Endothelial cell (in vitro differentiated cells): ENCODE measurements around the gene TMEM217. TPM values are rescaled to one million over a fixed set of nuclear protein-coding genes. Genes with fewer than 3 reads are reported as not detected.
A peak's percentile ranks its signal among the peaks of the same experiment; 100 is the strongest.

Experiments
- DNase-seq: peaks from one replicate; pipeline ENCODE4 v3.0.0; 2021; ENCODE audit warnings: low spot score
- H3K27ac Mint-ChIP-seq: one replicate; pipeline ENCODE4 v1.8.0; 2021; ENCODE audit warnings: mixed read lengths, inconsistent platforms; ENCODE audit not compliant: unreplicated experiment
- H3K27me3 Mint-ChIP-seq: one replicate; pipeline ENCODE4 v1.8.0; 2021; ENCODE audit warnings: mild to moderate bottlenecking, moderate library complexity, mixed read lengths, inconsistent platforms; ENCODE audit not compliant: unreplicated experiment
- H3K36me3 Mint-ChIP-seq: one replicate; pipeline ENCODE4 v1.8.0; 2021; ENCODE audit warnings: mild to moderate bottlenecking, low read depth, mixed read lengths, inconsistent platforms; ENCODE audit not compliant: unreplicated experiment
- H3K4me1 Mint-ChIP-seq: one replicate; pipeline ENCODE4 v1.8.0; 2021; ENCODE audit warnings: mild to moderate bottlenecking, mixed read lengths, inconsistent platforms; ENCODE audit not compliant: unreplicated experiment
- H3K4me3 Mint-ChIP-seq: one replicate; pipeline ENCODE4 v1.8.0; 2021; ENCODE audit warnings: mild to moderate bottlenecking, mixed read lengths, inconsistent platforms; ENCODE audit not compliant: unreplicated experiment
- H3K9me3 Mint-ChIP-seq: one replicate; pipeline ENCODE4 v1.8.0; 2021; ENCODE audit warnings: mixed read lengths, inconsistent platforms; ENCODE audit not compliant: unreplicated experiment
- CTCF ChIP-seq: fragments of 200-600 bp; sonication (generic); IDR thresholded peaks from one replicate; pipeline ENCODE4 v1.5.0; 2021; ENCODE audit warnings: antibody characterized with exemption; ENCODE audit not compliant: unreplicated experiment
- total RNA-seq: library from RNA; stranded (reverse); fragmentation: NEBNext Ultra II Directional; extraction: Animal tissue kit (Norgen Biotek cat#: 25700); gene quantifications from one replicate; pipeline ENCODE4 v1.2.1, GENCODE V29; 2021; ENCODE audit not compliant: unreplicated experiment

The TMEM217 gene
- total RNA-seq, 1 donor from 2014 or later, result 5.4 TPM

GRCh38 chr6:37222992-37223391 is 35.0 kb downstream of the TMEM217 start:
- Mint-ChIP-seq H3K36me3 (peaks cover 3% of the 10 kb centered on the region), H3K27ac (no peak overlapping the region), H3K27me3 (no peaks in the 10 kb centered on the region), H3K4me1 (peaks cover 15% of the 10 kb centered on the region), H3K4me3 (peak overlapping the region; percentile 52), H3K9me3 (no peaks in the 10 kb centered on the region)
- no peak for DNase-seq
- no peak for TF ChIP-seq CTCF

GRCh38 chr6:37222125-37222967 is 35.6 kb downstream of the TMEM217 start:
- no peak for TF ChIP-seq CTCF
- H3K4me1 Mint-ChIP-seq, result peaks cover 15% of the 10 kb centered on the region
- H3K27me3 Mint-ChIP-seq, result no peaks in the 10 kb centered on the region
- peaks cover 3% of the 10 kb centered on the region for H3K36me3 Mint-ChIP-seq
- peak overlapping the region; percentile 94 for H3K4me3 Mint-ChIP-seq
- peak; percentile 79 for DNase-seq
- no peaks in the 10 kb centered on the region for H3K9me3 Mint-ChIP-seq
- H3K27ac Mint-ChIP-seq, result peak overlapping the region; percentile 27

- Mint-ChIP-seq H3K27ac (peak overlapping the region; percentile 27), H3K9me3 (no peaks in the 10 kb centered on the region), H3K27me3 (no peaks in the 10 kb centered on the region), H3K4me3 (peak overlapping the region; percentile 94), H3K36me3 (peaks cover 3% of the 10 kb centered on the region), H3K4me1 (peaks cover 15% of the 10 kb centered on the region)
- no peak for DNase-seq
- no peak for TF ChIP-seq CTCF
These were observed 36.3 kb downstream of the TMEM217 start for GRCh38 chr6:37221585-37222124.

GRCh38 chr6:37218511-37218910 is 39.4 kb downstream of the TMEM217 start:
- Mint-ChIP-seq H3K4me1 (peaks cover 15% of the 10 kb centered on the region), H3K27ac (no peak overlapping the region), H3K9me3 (no peaks in the 10 kb centered on the region), H3K36me3 (peaks cover 3% of the 10 kb centered on the region), H3K4me3 (peak overlapping the region; percentile 18), H3K27me3 (no peaks in the 10 kb centered on the region)
- TF ChIP-seq CTCF, result no peak
- DNase-seq, result no peak

- no peak for TF ChIP-seq CTCF
- H3K36me3 Mint-ChIP-seq, result peaks cover 3% of the 10 kb centered on the region
- no peak for DNase-seq
- H3K27ac Mint-ChIP-seq, result no peak overlapping the region
- H3K4me3 Mint-ChIP-seq, result peak overlapping the region; percentile 18
- H3K27me3 Mint-ChIP-seq, result no peaks in the 10 kb centered on the region
- no peaks in the 10 kb centered on the region for H3K9me3 Mint-ChIP-seq
- peaks cover 15% of the 10 kb centered on the region for H3K4me1 Mint-ChIP-seq
These were observed 39.9 kb downstream of the TMEM217 start for GRCh38 chr6:37218061-37218460.
